Endothelial cell of umbilical vein (primary cell): ENCODE data around the gene EPX. TPM values are rescaled to one million over a fixed set of nuclear protein-coding genes. Genes with fewer than 3 reads are reported as not detected.

ENCODE experiments used
- BruUV-seq: library from RNA; stranded (reverse); fragments of 400-500 nt; replicated peaks from 2 replicates; lab custom pipeline; 2021; lab: Mats Ljungman, UMichigan
- CTCF ChIA-PET: fragments of 300-600, 350-600 bp; sonication (Branson Sonifier 250); formaldehyde crosslinking; loops from one replicate; lab custom pipeline; 2021; ENCODE audit warnings: antibody characterized with exemption, inconsistent platforms; lab: Charles Lee
- POLR2A ChIA-PET: fragments of 300-600, 350-600 bp; sonication (Branson Sonifier 250); formaldehyde crosslinking; loops from one replicate; lab custom pipeline; 2021; ENCODE audit warnings: antibody characterized with exemption, inconsistent platforms; lab: Charles Lee
- DNase-seq: peaks from one replicate; pipeline ENCODE4 v3.0.0-alpha.2; 2011; ENCODE audit warnings: low read depth, low spot score
- FAIRE-seq: peaks from 2 replicates; lab custom pipeline; 2011; peaks lifted over from hg19 to GRCh38; lab: Jason Lieb, UNC
- H2AFZ ChIP-seq: 2 replicates; pipeline ENCODE4 v1.6.0; 2012; ENCODE audit warnings: low read depth, low read length, control low read depth, inconsistent platforms
- H3K27ac ChIP-seq: 2 replicates; pipeline ENCODE4 v1.5.1; 2011; ENCODE audit warnings: low read depth, mild to moderate bottlenecking, control low read depth, low read length, moderate library complexity; ENCODE audit not compliant: insufficient read depth
- H3K27me3 ChIP-seq, 2 experiments: 2 replicates each; pipeline versions ENCODE4 v1.6.0 to v1.6.1; 2011; ENCODE audit warnings: low read length in 2 of 2, mixed read lengths in 1 of 2; ENCODE audit not compliant: control insufficient read depth in 2 of 2, insufficient read depth in 2 of 2
- H3K36me3 ChIP-seq, 2 experiments: 2 replicates in 1 of 2; 3 replicates in 1 of 2; pipeline ENCODE4 v1.5.1; 2011; ENCODE audit warnings: low read length in 2 of 2, mild to moderate bottlenecking in 1 of 2, moderate library complexity in 1 of 2; ENCODE audit not compliant: control insufficient read depth in 2 of 2, insufficient read depth in 2 of 2; ENCODE audit errors: extremely low read depth in 1 of 2
- H3K4me1 ChIP-seq: 3 replicates; pipeline ENCODE4 v1.5.1; 2011; ENCODE audit warnings: mild to moderate bottlenecking, low read length; ENCODE audit not compliant: control insufficient read depth, insufficient read depth; ENCODE audit errors: extremely low read depth
- H3K4me2 ChIP-seq: 2 replicates; pipeline ENCODE4 v1.6.1; 2011; ENCODE audit warnings: low read length, control low read depth, mixed read lengths; ENCODE audit not compliant: insufficient read depth
- H3K4me3 ChIP-seq, 3 experiments: fragments of 200-600 bp in 1 of 3; sonication (generic), shearing (Covaris generic) in 1 of 3; replicated peaks in 1 of 3; 2 replicates each; pipeline ENCODE4 v1.5.1; 2011 to 2016; ENCODE audit warnings: control low read depth in 3 of 3, low read length in 3 of 3, mild to moderate bottlenecking in 2 of 3, inconsistent platforms in 1 of 3, low read depth in 1 of 3, moderate library complexity in 1 of 3; ENCODE audit not compliant: insufficient read depth in 1 of 3
- H3K79me2 ChIP-seq: 2 replicates; pipeline ENCODE4 v1.6.0; 2012; ENCODE audit warnings: low read length, inconsistent platforms; ENCODE audit not compliant: control insufficient read depth, insufficient read depth
- H3K9ac ChIP-seq: replicated peaks from 2 replicates; pipeline ENCODE3; 2011; ENCODE audit warnings: low read length, control low read depth; ENCODE audit not compliant: insufficient read depth; ENCODE audit errors: extremely low read depth
- H3K9me1 ChIP-seq: replicated peaks from 3 replicates; pipeline ENCODE4 v1.6.0; 2011; ENCODE audit warnings: mild to moderate bottlenecking, low read length; ENCODE audit not compliant: control insufficient read depth, insufficient read depth; ENCODE audit errors: extremely low read depth
- H3K9me3 ChIP-seq: replicated peaks from 2 replicates; pipeline ENCODE4 v1.5.1; 2012; ENCODE audit warnings: low read length, inconsistent platforms; ENCODE audit not compliant: control insufficient read depth, insufficient read depth
- H4K20me1 ChIP-seq: replicated peaks from 2 replicates; pipeline ENCODE3; 2011; ENCODE audit warnings: mild to moderate bottlenecking, low read length; ENCODE audit not compliant: control insufficient read depth, insufficient read depth; ENCODE audit errors: extremely low read depth
- EZH2 ChIP-seq: IDR thresholded peaks from 2 replicates; pipeline ENCODE4 v1.6.1; 2012; ENCODE audit warnings: borderline replicate concordance, low read depth, mild to moderate bottlenecking, moderate library complexity, low read length, inconsistent platforms; ENCODE audit not compliant: severe bottlenecking
- FOS ChIP-seq: IDR thresholded peaks from 2 replicates; pipeline ENCODE4 v1.6.1; 2011; ENCODE audit warnings: mild to moderate bottlenecking, low read length, moderate library complexity, borderline replicate concordance; ENCODE audit not compliant: insufficient read depth
- GATA2 ChIP-seq: IDR thresholded peaks from 2 replicates; pipeline ENCODE4 v1.7.0; 2011; ENCODE audit warnings: low read depth, mild to moderate bottlenecking, moderate library complexity, mixed read lengths, low read length; ENCODE audit not compliant: insufficient read length, insufficient read depth
- JUN ChIP-seq: IDR thresholded peaks from 2 replicates; pipeline ENCODE4 v1.6.1; 2011; ENCODE audit warnings: borderline replicate concordance, low read depth; ENCODE audit not compliant: insufficient read length, insufficient read depth
- MYC ChIP-seq: IDR thresholded peaks from one replicate; pipeline ENCODE4 v1.6.1; 2011; ENCODE audit warnings: mild to moderate bottlenecking, low read depth, low read length
- POLR2A ChIP-seq: IDR thresholded peaks from 2 replicates; pipeline ENCODE4 v1.6.1; 2012; ENCODE audit warnings: low read depth, mild to moderate bottlenecking, control low read depth, low read length
- POLR2AphosphoS5 ChIP-seq: IDR thresholded peaks from 2 replicates; pipeline ENCODE4 v1.6.1; 2012; ENCODE audit warnings: low read depth, mild to moderate bottlenecking, control low read depth, low read length, moderate library complexity; ENCODE audit not compliant: insufficient read depth
- dilution Hi-C: fragments of 300-500 bp; cut with MboI; formaldehyde crosslinking; loops from one replicate; pipeline ENCODE4 v1.15.0; 2019; ENCODE audit warnings: low sequenced_read_pairs; ENCODE audit not compliant: extremely low pct_ligation_motif_present
- intact Hi-C: fragments of 100-400 bp; cut with micrococcal nuclease; formaldehyde crosslinking; loops from one replicate; pipeline ENCODE4 v1.10.0; 2022
- polyA plus RNA-seq, 4 experiments: library from polyadenylated mRNA; depleted of rRNA in 3 of 4; stranded (reverse) in 3 of 4; unstranded in 1 of 4; fragments of >200 nt; gene quantifications; 2 replicates each; pipeline versions ENCODE4 v1.2.1 to v1.2.3, GENCODE V29; 2011 to 2012; ENCODE audit warnings: missing spikeins in 1 of 4
- total RNA-seq: library from RNA; stranded (reverse); gene quantifications from 2 replicates; pipeline ENCODE4 v1.2.3, GENCODE V29; 2021
- TF ChIP-seq, protein P1 (sequence below): IDR thresholded peaks from 2 replicates; pipeline ENCODE4 v1.6.1; 2011; ENCODE audit not compliant: insufficient read depth, insufficient read length
- TF ChIP-seq, protein P2 (sequence below), 2 donors: IDR thresholded peaks; 1 replicate in 1 of 2; 2 replicates in 1 of 2; pipeline ENCODE4 v1.5.1; 2011; ENCODE audit warnings: low read length in 2 of 2, mild to moderate bottlenecking in 2 of 2, moderate library complexity in 2 of 2, control low read depth in 1 of 2, inconsistent platforms in 1 of 2, low read depth in 1 of 2; ENCODE audit not compliant: insufficient read depth in 1 of 2; ENCODE audit errors: extremely low read depth in 1 of 2

Gene EPX
- total and polyA plus RNA-seq, 2 donors (not counting 3 experiments of a cell fraction or from before 2014, with no cell fraction given) = not detected

DNA sequence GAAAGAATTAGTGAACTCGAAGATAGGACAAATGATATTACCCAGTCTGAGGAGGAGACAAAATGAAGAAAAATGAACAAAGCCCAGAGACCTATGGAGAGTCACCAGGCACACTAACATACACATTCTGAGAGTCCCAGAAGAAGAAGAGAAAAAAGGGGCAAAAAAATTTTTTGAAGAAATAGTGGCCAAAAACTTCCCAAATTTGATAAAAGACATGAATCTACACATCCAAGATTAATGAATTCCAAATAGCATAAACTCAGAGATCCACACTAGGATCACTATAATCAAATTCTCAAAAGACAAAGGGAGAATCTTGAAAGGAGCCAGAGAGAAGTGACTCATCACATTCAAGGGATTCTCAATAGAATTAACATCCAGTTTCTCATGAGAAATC is 47.7 kb upstream of the EPX start:
- no peaks in the 10 kb centered on the region for H3K4me1 ChIP-seq
- dilution Hi-C loops = no loop called here

More for the DNA sequence above, 47.7 kb upstream of the EPX start:
- no peak overlapping the region for H2AFZ ChIP-seq
- POLR2A ChIA-PET = no interaction called here
- H3K27ac ChIP-seq = no peak overlapping the region
- TF ChIP-seq, protein P1, sequence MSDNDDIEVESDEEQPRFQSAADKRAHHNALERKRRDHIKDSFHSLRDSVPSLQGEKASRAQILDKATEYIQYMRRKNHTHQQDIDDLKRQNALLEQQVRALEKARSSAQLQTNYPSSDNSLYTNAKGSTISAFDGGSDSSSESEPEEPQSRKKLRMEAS = no peak
- TF ChIP-seq, protein P2, sequence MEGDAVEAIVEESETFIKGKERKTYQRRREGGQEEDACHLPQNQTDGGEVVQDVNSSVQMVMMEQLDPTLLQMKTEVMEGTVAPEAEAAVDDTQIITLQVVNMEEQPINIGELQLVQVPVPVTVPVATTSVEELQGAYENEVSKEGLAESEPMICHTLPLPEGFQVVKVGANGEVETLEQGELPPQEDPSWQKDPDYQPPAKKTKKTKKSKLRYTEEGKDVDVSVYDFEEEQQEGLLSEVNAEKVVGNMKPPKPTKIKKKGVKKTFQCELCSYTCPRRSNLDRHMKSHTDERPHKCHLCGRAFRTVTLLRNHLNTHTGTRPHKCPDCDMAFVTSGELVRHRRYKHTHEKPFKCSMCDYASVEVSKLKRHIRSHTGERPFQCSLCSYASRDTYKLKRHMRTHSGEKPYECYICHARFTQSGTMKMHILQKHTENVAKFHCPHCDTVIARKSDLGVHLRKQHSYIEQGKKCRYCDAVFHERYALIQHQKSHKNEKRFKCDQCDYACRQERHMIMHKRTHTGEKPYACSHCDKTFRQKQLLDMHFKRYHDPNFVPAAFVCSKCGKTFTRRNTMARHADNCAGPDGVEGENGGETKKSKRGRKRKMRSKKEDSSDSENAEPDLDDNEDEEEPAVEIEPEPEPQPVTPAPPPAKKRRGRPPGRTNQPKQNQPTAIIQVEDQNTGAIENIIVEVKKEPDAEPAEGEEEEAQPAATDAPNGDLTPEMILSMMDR (IDR thresholded peaks at IDR 0.05; ENCODE audit: extremely low read depth in 1 of 2, insufficient read depth in 1 of 2, low read depth in 1 of 2, low read length in 2 of 2) = no peak
- TF ChIP-seq POLR2A = no peak
- TF ChIP-seq JUN = no peak
- TF ChIP-seq POLR2AphosphoS5 = no peak
- TF ChIP-seq EZH2 = no peak
- no peak for TF ChIP-seq FOS
- TF ChIP-seq GATA2 = no peak
- no peak for TF ChIP-seq MYC
- intact Hi-C loops = no loop called here
- no peaks in the 10 kb centered on the region for H3K79me2 ChIP-seq
- CTCF ChIA-PET = no interaction called here
- H3K9me1 ChIP-seq = no peaks in the 10 kb centered on the region
- no peaks in the 10 kb centered on the region for H3K36me3 ChIP-seq
- H3K27me3 ChIP-seq = peaks cover 2 to 8% of the 10 kb centered on the region in 2 experiments
- DNase-seq (no peak), FAIRE-seq (no peak)
- no peak overlapping the region for H3K9ac ChIP-seq
- no peak overlapping the region for H3K4me2 ChIP-seq
- no TSS peak for BruUV-seq
- no peaks in the 10 kb centered on the region for H3K9me3 ChIP-seq
- H3K4me3 ChIP-seq = no peak overlapping the region
- H4K20me1 ChIP-seq = no peaks in the 10 kb centered on the region
